Uterus (tissue), 4 donors: ENCODE results near the gene ZBTB12. TPM values are rescaled to one million over a fixed set of nuclear protein-coding genes. Genes with fewer than 3 reads are reported as not detected.

Experiments used
- DNase-seq, 2 donors: peaks; one replicate each; pipeline ENCODE4 v3.0.0-alpha.2; 2019 to 2020
- H3K27ac ChIP-seq, 2 donors: fragments of 200-600 bp; sonication (generic); 1 replicate in 1 of 2; 2 replicates in 1 of 2; pipeline ENCODE4 v1.5.1; 2016 to 2018
- H3K27me3 ChIP-seq, 2 donors: fragments of 200-600 bp; sonication (generic); one replicate each; pipeline ENCODE4 v1.5.1; 2018 to 2019; ENCODE audit warnings: control low read depth in 1 of 2
- H3K36me3 ChIP-seq, 2 donors: fragments of 200-600 bp; sonication (generic); one replicate each; pipeline ENCODE4 v1.5.1; 2019; ENCODE audit warnings: control low read depth in 1 of 2
- H3K4me1 ChIP-seq, 2 donors: fragments of 200-600 bp; sonication (generic); one replicate each; pipeline ENCODE4 v1.5.1; 2018 to 2019; ENCODE audit warnings: control low read depth in 1 of 2
- H3K4me3 ChIP-seq, 2 donors: fragments of 200-600 bp; sonication (generic); 1 replicate in 1 of 2; 2 replicates in 1 of 2; pipeline ENCODE4 v1.5.1; 2018 to 2019; ENCODE audit warnings: mild to moderate bottlenecking in 1 of 2
- H3K9me3 ChIP-seq, 2 donors: fragments of 200-600 bp; sonication (generic); one replicate each; pipeline ENCODE4 v1.5.1; 2019; ENCODE audit warnings: control low read depth in 1 of 2
- POLR2A ChIP-seq, 2 donors: fragments of 450-650 bp; IDR thresholded peaks; one replicate each; pipeline ENCODE4 v1.6.1; 2016; ENCODE audit warnings: antibody characterized with exemption in 2 of 2, mild to moderate bottlenecking in 1 of 2, moderate library complexity in 1 of 2
- intact Hi-C: fragments of 100-400 bp; cut with DNase I; formaldehyde crosslinking; loops from one replicate; pipeline ENCODE4 v1.15.1; 2023; ENCODE audit warnings: low total_unique reads
- total RNA-seq, 4 donors: library from RNA; depleted of rRNA in 3 of 4; stranded (reverse); fragments of >200 nt in 3 of 4; gene quantifications; one replicate each; pipeline versions ENCODE4 v1.1.0 to v1.2.4, GENCODE V29; 2014 to 2023
- TF ChIP-seq, protein P1 (sequence below), 4 experiments: fragments of 200-600 bp in 2 of 4; fragments of 450-650 bp in 2 of 4; sonication (generic) in 2 of 4; IDR thresholded peaks; one replicate each; pipeline ENCODE4 v1.5.1; 2016 to 2019; ENCODE audit warnings: antibody characterized with exemption in 4 of 4, mild to moderate bottlenecking in 2 of 4, moderate library complexity in 1 of 4
- donor health status: DM: yes; HTN: yes; CAD: no.

The ZBTB12 gene
- total RNA-seq, 4 donors from 2014 or later: 2.4 to 15.3 (median 11.0) TPM; not detected in 1

DNA sequence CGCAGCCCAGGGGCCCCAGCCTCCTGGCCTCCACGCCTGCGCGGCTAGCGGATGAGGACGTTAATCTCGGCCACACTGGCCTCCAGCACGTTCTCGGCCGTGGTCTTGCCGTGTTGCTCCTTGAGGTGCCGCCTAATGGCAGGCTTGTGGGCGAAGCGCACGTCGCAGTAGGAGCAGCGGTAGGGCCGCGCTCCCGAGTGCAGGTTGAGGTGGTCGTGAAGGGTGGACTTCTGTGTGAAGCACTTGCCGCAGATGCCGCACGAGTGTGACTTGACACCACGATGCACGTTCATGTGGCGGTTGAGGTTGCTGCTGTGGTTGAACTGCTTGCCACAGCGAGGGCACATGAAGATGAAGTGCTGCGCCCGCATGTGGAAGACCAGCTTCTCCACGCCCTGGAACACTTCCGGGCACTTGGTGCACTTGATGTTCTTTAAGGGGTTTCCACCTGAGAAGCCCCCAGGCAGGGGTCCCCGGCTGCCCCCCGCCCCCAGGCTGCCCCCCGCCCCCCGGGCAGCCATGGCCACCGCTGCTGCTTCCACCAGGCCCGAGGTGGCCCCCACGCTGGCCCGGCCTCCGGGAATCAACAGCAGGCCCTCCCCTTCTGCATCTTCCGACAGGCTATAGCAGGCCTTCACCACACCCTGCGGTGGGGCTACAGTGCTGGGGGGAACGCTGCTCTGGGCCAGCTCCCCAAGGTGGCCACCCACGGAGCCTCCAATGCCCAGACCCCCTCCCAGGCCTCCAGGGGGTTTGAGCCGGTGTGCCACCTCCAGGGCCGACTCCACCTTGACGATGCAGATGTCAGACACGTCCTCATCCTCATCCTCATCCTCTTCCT lies 1.8 kb downstream of the ZBTB12 start:
- Histone ChIP-seq H3K27me3 (no peaks in the 10 kb centered on the region), H3K4me3 (no peak overlapping the region), H3K27ac (no peak overlapping the region), H3K9me3 (no peaks in the 10 kb centered on the region), H3K36me3 (no peaks in the 10 kb centered on the region), H3K4me1 (peaks cover 0 to 13% of the 10 kb centered on the region in 2 donors)
- intact Hi-C loops: no loop called here
- TF ChIP-seq POLR2A (IDR thresholded peaks at IDR 0.05): no peak
- TF ChIP-seq, protein P1, sequence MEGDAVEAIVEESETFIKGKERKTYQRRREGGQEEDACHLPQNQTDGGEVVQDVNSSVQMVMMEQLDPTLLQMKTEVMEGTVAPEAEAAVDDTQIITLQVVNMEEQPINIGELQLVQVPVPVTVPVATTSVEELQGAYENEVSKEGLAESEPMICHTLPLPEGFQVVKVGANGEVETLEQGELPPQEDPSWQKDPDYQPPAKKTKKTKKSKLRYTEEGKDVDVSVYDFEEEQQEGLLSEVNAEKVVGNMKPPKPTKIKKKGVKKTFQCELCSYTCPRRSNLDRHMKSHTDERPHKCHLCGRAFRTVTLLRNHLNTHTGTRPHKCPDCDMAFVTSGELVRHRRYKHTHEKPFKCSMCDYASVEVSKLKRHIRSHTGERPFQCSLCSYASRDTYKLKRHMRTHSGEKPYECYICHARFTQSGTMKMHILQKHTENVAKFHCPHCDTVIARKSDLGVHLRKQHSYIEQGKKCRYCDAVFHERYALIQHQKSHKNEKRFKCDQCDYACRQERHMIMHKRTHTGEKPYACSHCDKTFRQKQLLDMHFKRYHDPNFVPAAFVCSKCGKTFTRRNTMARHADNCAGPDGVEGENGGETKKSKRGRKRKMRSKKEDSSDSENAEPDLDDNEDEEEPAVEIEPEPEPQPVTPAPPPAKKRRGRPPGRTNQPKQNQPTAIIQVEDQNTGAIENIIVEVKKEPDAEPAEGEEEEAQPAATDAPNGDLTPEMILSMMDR (IDR thresholded peaks at IDR 0.05): no peak
- peak in 1 of 2 donors; percentile 31 for DNase-seq

GRCh38 chr6:31899215-31899614 lies 2.7 kb downstream of the ZBTB12 start:
- no peak for TF ChIP-seq POLR2A (IDR thresholded peaks at IDR 0.05)
- TF ChIP-seq, protein P1 (IDR thresholded peaks at IDR 0.05): no peak
- peaks cover 0 to 13% of the 10 kb centered on the region in 2 donors for H3K4me1 ChIP-seq
- peak overlapping the region in 1 of 2 donors; percentile 97 for H3K27ac ChIP-seq

DNA sequence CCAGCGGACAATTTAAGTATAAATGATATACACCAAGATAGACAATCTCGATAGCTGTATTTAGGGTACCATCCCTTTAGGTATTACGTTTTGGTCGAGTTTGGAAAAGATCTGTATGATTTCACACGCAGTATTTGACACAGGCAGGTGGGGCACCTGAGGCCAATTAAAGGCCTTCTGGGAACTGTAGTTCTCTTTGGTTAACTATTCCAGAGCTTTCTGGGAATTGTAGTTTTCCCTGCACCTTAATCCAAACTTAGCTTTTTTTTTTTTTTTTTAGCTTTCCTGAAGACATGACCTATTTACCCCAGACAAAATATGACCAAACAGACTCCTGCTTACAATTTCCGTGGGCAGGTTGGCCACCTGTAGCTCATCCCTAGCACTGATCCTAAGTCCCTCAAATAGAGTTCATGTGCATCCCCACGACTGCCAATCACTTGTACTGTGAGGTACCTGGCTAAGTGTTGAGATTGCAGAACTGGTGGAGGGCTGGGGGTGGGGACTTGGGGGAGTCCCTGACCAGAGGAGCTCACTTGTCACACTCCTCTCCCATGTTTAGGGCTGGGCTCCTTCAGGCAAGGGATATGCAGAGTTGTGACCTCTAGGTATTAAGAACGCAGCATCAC lies 3.4 kb downstream of the ZBTB12 start:
- Histone ChIP-seq H3K9me3 (no peaks in the 10 kb centered on the region), H3K36me3 (no peaks in the 10 kb centered on the region), H3K4me1 (peaks cover 0 to 13% of the 10 kb centered on the region in 2 donors), H3K27ac (peak overlapping the region; percentile 84 to 97), H3K27me3 (no peaks in the 10 kb centered on the region), H3K4me3 (peak overlapping the region; percentile 63 to 94)
- TF ChIP-seq, protein P1 (IDR thresholded peaks at IDR 0.05): peak in 1 of 4 experiments; percentile 9
- peak in 1 of 2 donors; percentile 36 for TF ChIP-seq POLR2A (IDR thresholded peaks at IDR 0.05)
- DNase-seq: no peak
- intact Hi-C loops: no loop called here

More at GRCh38 chr6:31899215-31899614, 2.7 kb downstream of the ZBTB12 start:
- no peaks in the 10 kb centered on the region for H3K9me3 ChIP-seq
- H3K36me3 ChIP-seq: no peaks in the 10 kb centered on the region
- no peak for DNase-seq
- no peaks in the 10 kb centered on the region for H3K27me3 ChIP-seq
- intact Hi-C loops: no loop called here
- no peak overlapping the region for H3K4me3 ChIP-seq

DNA sequence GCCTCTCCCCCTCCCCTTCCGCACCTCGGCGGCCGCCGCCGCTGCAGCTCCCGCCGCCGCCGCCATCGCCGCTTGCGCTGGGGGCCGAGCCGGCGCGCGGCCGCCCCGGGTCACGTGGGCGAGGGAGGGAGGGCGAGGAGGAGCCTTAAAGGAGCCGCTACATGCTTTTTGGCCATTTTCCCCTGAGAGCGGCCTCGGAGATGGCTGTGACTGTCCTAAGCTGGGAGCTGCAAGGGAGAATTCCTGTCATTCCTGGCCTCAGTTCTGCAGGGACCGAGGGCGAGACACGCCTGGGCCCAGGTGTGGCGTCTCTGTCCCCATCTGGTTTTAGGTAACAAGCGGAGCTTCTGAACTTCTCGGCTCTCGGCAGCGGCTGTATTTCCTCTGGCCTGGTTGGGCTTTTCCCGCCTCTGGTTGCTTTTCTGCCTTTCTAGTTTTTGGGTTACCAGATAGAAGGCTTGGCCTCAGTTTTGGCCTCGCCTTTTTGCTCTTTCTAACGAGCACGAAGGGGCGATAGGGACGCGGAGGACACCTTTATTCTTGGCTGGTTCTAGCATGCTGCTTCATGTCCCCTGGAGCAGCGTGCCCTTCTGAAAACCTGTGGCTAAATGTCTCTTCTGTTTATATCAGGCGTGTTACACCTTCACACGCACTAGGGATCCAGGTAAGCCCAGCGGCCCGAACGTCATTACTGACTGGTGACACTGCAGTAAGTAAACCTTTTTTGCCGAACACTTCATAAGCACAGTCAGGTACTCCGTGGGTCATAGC lies 4.1 kb downstream of the ZBTB12 start, which contains the start of gene EHMT2:
Gene EHMT2 (minus strand): TSS at position 87 of the 771 bp plus-strand sequence. CDS start 21 bp downstream, at position 66.
- Histone ChIP-seq H3K27me3 (no peaks in the 10 kb centered on the region), H3K9me3 (no peaks in the 10 kb centered on the region), H3K27ac (peak within 1 kb of the TSS; percentile 84 to 97), H3K36me3 (no peaks in the 10 kb centered on the region), H3K4me1 (peaks cover 0 to 7% of the 10 kb centered on the region in 2 donors), H3K4me3 (peak within 1 kb of the TSS; percentile 63 to 94)
- intact Hi-C loops: no loop called here
- peak; percentile 77 to 79 for TF ChIP-seq POLR2A (IDR thresholded peaks at IDR 0.05)
- TF ChIP-seq, protein P1 (IDR thresholded peaks at IDR 0.05): peak in 3 of 4 experiments; percentile 23 to 70 (median 59)
- peak; percentile 81 to 86 for DNase-seq
